Upper lobe of left lung (tissue), 6 donors: Measurements from ENCODE around the gene REEP2. TPM values are rescaled to one million over a fixed set of nuclear protein-coding genes. Genes with fewer than 3 reads are reported as not detected.

ENCODE experiments used
- ATAC-seq, 2 donors: fragments of 200-7000 bp; cut with Tn5 transposase; one replicate each; pipeline ENCODE4 v1.9.1; 2022; ENCODE audit warnings: mild to moderate bottlenecking in 2 of 2, moderate library complexity in 2 of 2; ENCODE audit not compliant: low FRiP score in 2 of 2
- DNase-seq, 2 donors: peaks; one replicate each; pipeline ENCODE4 v3.0.0-alpha.2; 2019 to 2020
- H3K27ac ChIP-seq, 4 donors: fragments of 200-600 bp; sonication (generic); one replicate each; pipeline ENCODE4 v1.5.1; 2016 to 2019
- H3K27me3 ChIP-seq, 4 donors: fragments of 200-600 bp; sonication (generic); one replicate each; pipeline ENCODE4 v1.5.1; 2017 to 2019
- H3K36me3 ChIP-seq, 4 donors: fragments of 200-600 bp; sonication (generic); one replicate each; pipeline ENCODE4 v1.5.1; 2016 to 2019
- H3K4me1 ChIP-seq, 4 donors: fragments of 200-600 bp; sonication (generic); one replicate each; pipeline ENCODE4 v1.5.1; 2018 to 2019
- H3K4me3 ChIP-seq, 4 donors: fragments of 200-600 bp; sonication (generic); one replicate each; pipeline ENCODE4 v1.5.1; 2017 to 2019; ENCODE audit warnings: mild to moderate bottlenecking in 2 of 4, moderate library complexity in 1 of 4
- H3K9me3 ChIP-seq, 4 donors: fragments of 200-600 bp; sonication (generic); one replicate each; pipeline ENCODE4 v1.5.1; 2018 to 2019
- EP300 ChIP-seq, 4 donors: sonication (generic); formaldehyde crosslinking; IDR thresholded peaks; one replicate each; pipeline ENCODE4 v1.5.1; 2017; ENCODE audit warnings: antibody characterized with exemption in 4 of 4, control low read depth in 2 of 4
- POLR2A ChIP-seq, 4 donors: fragments of 450-650 bp; IDR thresholded peaks; one replicate each; pipeline ENCODE4 v1.5.1; 2016 to 2017; ENCODE audit warnings: antibody characterized with exemption in 4 of 4, mild to moderate bottlenecking in 2 of 4
- POLR2AphosphoS5 ChIP-seq, 2 donors: sonication (generic); formaldehyde crosslinking; IDR thresholded peaks; one replicate each; pipeline ENCODE4 v1.5.1; 2017; ENCODE audit warnings: antibody characterized with exemption in 2 of 2
- WGBS, 2 donors: methylation state at CpG; one replicate each; pipeline ENCODE4 v1.1.5; 2017 to 2018; 5-methylcytosine and 5-hydroxymethylcytosine counted together
- total RNA-seq, 6 donors: library from RNA; depleted of rRNA in 4 of 6; stranded (reverse); fragments of >200 nt in 4 of 6; gene quantifications; one replicate each; pipeline versions ENCODE4 v1.1.0 to v1.2.1, GENCODE V29; 2016 to 2021
- TF ChIP-seq, protein P1 (sequence below), 6 experiments: fragments of 450-650 bp in 4 of 6; fragments of 200-600 bp in 2 of 6; sonication (generic) in 2 of 6; IDR thresholded peaks; one replicate each; pipeline ENCODE4 v1.5.1; 2016 to 2019; ENCODE audit warnings: antibody characterized with exemption in 6 of 6
- donor health status: DM: no; HTN: no; CAD: no; lungs with moderate emphysema.
- donor health status: DM: no; HTN: yes; CAD: no; lungs with severe emphysema.

The REEP2 gene
- total RNA-seq, 6 donors from 2014 or later, result 0.33 to 3.2 (median 0.46) TPM; not detected in 1

DNA sequence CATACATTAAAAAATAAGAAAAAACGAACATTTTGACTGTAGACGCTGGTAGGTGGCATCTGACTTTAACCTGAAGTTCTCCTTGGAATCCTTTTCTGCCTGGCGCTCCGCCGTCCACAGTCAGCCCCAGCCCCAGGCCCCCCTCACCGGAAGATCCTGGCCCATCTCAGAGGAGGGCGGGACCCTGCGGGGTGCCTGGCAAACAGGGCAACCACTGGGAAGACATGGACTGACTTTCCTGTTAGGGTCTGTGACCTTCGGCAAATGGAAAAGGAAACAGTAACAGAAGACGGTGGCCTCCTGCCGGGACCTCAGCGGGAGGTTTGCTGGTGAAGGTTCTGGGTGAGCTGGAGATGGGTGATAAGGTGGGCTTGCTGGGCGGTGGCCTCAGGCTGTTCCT lies 14.7 kb downstream of the REEP2 start:
- H3K9me3 ChIP-seq, result no peaks in the 10 kb centered on the region
- no peak overlapping the region for H3K4me3 ChIP-seq
- H3K27me3 ChIP-seq, result no peaks in the 10 kb centered on the region
- no peak for DNase-seq
- H3K27ac ChIP-seq, result no peak overlapping the region
- no peak for ATAC-seq
- 87 to 89% methylated on average over 13 of the region's 13 CpGs for WGBS, 2 donors
- H3K4me1 ChIP-seq, result peaks cover 7 to 15% (median 9%) of the 10 kb centered on the region in 4 donors
- no peak for TF ChIP-seq EP300 (IDR thresholded peaks at IDR 0.05)
- TF ChIP-seq POLR2A (IDR thresholded peaks at IDR 0.05), result no peak
- TF ChIP-seq, protein P1, sequence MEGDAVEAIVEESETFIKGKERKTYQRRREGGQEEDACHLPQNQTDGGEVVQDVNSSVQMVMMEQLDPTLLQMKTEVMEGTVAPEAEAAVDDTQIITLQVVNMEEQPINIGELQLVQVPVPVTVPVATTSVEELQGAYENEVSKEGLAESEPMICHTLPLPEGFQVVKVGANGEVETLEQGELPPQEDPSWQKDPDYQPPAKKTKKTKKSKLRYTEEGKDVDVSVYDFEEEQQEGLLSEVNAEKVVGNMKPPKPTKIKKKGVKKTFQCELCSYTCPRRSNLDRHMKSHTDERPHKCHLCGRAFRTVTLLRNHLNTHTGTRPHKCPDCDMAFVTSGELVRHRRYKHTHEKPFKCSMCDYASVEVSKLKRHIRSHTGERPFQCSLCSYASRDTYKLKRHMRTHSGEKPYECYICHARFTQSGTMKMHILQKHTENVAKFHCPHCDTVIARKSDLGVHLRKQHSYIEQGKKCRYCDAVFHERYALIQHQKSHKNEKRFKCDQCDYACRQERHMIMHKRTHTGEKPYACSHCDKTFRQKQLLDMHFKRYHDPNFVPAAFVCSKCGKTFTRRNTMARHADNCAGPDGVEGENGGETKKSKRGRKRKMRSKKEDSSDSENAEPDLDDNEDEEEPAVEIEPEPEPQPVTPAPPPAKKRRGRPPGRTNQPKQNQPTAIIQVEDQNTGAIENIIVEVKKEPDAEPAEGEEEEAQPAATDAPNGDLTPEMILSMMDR (IDR thresholded peaks at IDR 0.05), result no peak
- no peaks in the 10 kb centered on the region for H3K36me3 ChIP-seq

DNA sequence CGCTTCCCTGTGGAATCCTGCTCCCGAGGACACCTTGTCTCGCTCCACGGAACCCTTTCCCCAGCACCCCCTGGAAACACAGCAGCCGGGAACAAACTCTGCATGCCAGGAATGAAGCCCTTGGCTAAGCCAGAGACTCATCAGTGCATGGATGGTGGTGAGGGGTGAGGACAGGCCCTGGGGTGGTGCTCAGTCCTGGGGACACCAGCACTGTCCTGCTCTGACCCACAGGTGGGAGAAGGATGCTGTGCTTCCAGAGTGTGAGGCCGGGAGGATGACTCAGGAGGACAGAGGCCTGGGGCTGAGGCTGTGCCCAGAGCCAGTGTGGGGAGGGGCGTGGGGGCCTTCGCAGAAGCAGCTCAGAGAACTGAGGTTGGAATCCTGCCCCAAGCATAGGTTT lies 15.3 kb downstream of the REEP2 start:
- H3K27me3 ChIP-seq, result no peaks in the 10 kb centered on the region
- H3K27ac ChIP-seq, result no peak overlapping the region
- no peak for DNase-seq
- no peak for ATAC-seq
- TF ChIP-seq EP300 (IDR thresholded peaks at IDR 0.05), result no peak
- no peak overlapping the region for H3K4me3 ChIP-seq
- 81 to 86% methylated on average over 7 of the region's 8 CpGs for WGBS, 2 donors
- H3K4me1 ChIP-seq, result peaks cover 8 to 19% (median 10%) of the 10 kb centered on the region in 4 donors
- no peaks in the 10 kb centered on the region for H3K9me3 ChIP-seq
- H3K36me3 ChIP-seq, result no peaks in the 10 kb centered on the region

DNA sequence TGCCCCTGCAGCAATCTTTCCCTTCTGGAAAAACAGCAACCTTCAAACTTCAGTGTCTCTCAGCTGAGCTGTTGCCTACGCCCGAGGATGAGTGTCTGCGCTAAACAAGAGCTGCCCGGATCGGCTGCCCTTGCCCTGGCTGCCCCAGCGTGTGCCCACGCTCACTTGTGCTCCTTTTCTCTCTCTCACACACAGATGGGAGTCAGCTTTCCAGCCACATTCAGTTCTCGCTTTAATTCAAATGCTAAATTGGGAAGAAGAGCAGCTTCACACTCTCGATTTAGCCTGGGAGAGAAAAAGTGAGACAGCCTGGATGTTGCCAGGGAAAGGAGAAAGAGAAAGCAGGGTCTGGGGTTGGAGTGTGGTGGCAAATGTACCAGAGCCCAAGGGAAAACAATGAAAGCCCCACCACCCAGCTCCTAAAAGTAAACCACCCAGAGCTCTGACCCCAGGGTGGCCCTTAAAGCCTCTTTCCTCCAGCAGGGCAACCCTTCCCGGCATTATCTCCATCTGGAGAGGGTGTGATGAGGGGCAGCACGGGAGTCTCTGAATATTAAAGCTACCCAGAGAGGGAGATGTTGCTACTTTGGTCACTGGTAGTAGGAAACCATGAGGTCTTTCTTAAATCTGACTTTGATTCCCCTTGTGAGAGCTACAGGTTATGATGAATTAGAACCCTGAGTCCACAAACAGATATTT lies 16.5 kb downstream of the REEP2 start:
- no peak for ATAC-seq
- WGBS, 2 donors, result 80 to 85% methylated on average over 11 of the region's 11 CpGs

DNA sequence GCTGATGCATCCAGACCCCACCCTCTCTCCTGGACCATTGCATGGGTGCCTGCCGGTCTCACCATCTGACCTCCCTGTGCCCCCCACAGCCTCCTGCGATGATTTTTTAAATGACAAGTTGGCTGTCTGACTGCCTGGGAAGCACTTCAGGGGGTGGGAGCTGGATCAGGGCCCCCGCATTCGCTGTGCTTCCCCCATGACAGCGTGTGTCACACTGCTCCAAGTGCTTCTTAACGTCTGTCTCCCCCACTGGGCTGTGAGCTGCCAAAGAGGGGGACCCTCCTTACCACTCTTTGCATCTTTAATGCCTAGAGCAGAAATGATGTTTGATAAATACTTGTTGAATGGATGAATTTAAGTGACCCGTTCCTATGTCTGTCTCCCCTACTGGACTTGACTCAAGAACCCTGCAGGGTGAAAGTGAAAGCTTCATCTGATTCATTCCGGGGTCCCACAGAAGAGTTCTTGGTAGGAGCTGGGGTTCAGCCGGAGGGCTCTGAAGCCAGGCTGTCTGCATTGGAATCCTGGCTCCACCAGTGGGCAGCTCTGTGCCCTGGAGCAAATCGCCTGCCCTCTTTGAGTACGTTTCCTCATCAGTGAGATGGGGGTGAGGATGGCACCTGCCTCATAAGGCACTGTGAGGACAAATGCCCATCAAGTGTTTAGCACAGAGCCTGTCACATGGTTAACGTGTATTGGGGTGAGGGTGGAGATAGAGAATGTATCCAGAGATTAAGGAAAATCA lies 18.8 kb downstream of the REEP2 start:
- no peak for TF ChIP-seq POLR2A (IDR thresholded peaks at IDR 0.05)
- no peak for TF ChIP-seq POLR2AphosphoS5 (IDR thresholded peaks at IDR 0.05)
- no peak for TF ChIP-seq EP300 (IDR thresholded peaks at IDR 0.05)
- TF ChIP-seq, protein P1 (IDR thresholded peaks at IDR 0.05), result no peak
- 71 to 73% methylated on average over 12 of the region's 12 CpGs for WGBS, 2 donors
- no peak overlapping the region for H3K4me3 ChIP-seq
- H3K4me1 ChIP-seq, result peaks cover 0 to 11% (median 5%) of the 10 kb centered on the region in 4 donors
- ATAC-seq (no peak), DNase-seq (no peak)
- no peaks in the 10 kb centered on the region for H3K9me3 ChIP-seq
- H3K27me3 ChIP-seq, result no peaks in the 10 kb centered on the region
- H3K36me3 ChIP-seq, result no peaks in the 10 kb centered on the region
- no peak overlapping the region for H3K27ac ChIP-seq

More for the DNA sequence above, 16.5 kb downstream of the REEP2 start:
- no peak overlapping the region for H3K27ac ChIP-seq
- H3K36me3 ChIP-seq, result no peaks in the 10 kb centered on the region
- H3K4me3 ChIP-seq, result no peak overlapping the region
- H3K27me3 ChIP-seq, result no peaks in the 10 kb centered on the region
- no peaks in the 10 kb centered on the region for H3K9me3 ChIP-seq
- TF ChIP-seq, protein P1 (IDR thresholded peaks at IDR 0.05), result no peak
- TF ChIP-seq POLR2A (IDR thresholded peaks at IDR 0.05) (no peak), EP300 (IDR thresholded peaks at IDR 0.05) (no peak), POLR2AphosphoS5 (IDR thresholded peaks at IDR 0.05) (no peak)
- peaks cover 0 to 11% (median 5%) of the 10 kb centered on the region in 4 donors for H3K4me1 ChIP-seq
- no peak for DNase-seq

DNA sequence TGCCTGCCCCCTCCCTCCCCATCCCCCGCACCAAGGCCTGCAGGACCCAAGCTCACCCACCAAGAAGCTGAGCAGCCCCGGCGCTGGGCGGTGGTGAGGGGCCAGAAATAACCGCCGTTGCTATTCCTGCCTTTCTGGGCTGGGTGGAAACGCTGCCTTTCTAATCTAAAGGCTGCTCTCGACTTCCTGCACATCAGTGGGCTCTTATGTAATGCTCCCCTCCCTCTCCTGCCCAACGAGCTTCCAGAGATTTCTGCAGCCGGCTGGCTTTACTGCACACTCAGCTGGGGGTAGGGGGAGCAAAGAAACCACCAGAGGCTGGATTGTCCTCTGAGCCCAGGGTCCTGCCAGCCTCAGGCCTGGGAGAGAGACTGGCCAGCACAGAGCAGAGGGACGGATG lies 19.5 kb downstream of the REEP2 start:
- no peaks in the 10 kb centered on the region for H3K9me3 ChIP-seq
- H3K4me1 ChIP-seq, result peaks cover 3 to 15% (median 8%) of the 10 kb centered on the region in 4 donors
- peak overlapping the region in 1 of 4 donors; percentile 8 for H3K27ac ChIP-seq
- H3K4me3 ChIP-seq, result no peak overlapping the region
- no peak for DNase-seq
- TF ChIP-seq, protein P1 (IDR thresholded peaks at IDR 0.05), result no peak
- no peak for TF ChIP-seq POLR2A (IDR thresholded peaks at IDR 0.05)
- no peaks in the 10 kb centered on the region for H3K27me3 ChIP-seq
- ATAC-seq, result no peak
- H3K36me3 ChIP-seq, result no peaks in the 10 kb centered on the region
- 24 to 45% methylated on average over 4 to 11 of the region's 11 CpGs for WGBS, 2 donors
